Upper lobe of right lung (tissue), 1 donor: ENCODE results near the gene UBE2Q1. TPM values are rescaled to one million over a fixed set of nuclear protein-coding genes. Genes with fewer than 3 reads are reported as not detected.

Experiments used
- ATAC-seq: fragments of 200-7000 bp; cut with Tn5 transposase; one replicate; pipeline ENCODE4 v1.9.1; 2020; ENCODE audit warnings: mild to moderate bottlenecking, moderate library complexity
- DNase-seq: peaks from one replicate; pipeline ENCODE4 v3.0.0-alpha.2; 2020
- H3K27ac ChIP-seq: fragments of 200-600 bp; one replicate; pipeline ENCODE4 v1.8.0; 2022
- H3K27me3 ChIP-seq: fragments of 200-600 bp; one replicate; pipeline ENCODE4 v1.8.0; 2022; ENCODE audit warnings: mild to moderate bottlenecking
- H3K36me3 ChIP-seq: fragments of 200-600 bp; one replicate; pipeline ENCODE4 v1.8.0; 2022
- H3K4me1 ChIP-seq: fragments of 200-600 bp; one replicate; pipeline ENCODE4 v1.8.0; 2022
- H3K4me3 ChIP-seq: fragments of 200-600 bp; one replicate; pipeline ENCODE4 v1.8.0; 2022; ENCODE audit warnings: mild to moderate bottlenecking
- H3K9me3 ChIP-seq: fragments of 200-600 bp; one replicate; pipeline ENCODE4 v1.8.0; 2022
- intact Hi-C: fragments of 100-400 bp; cut with DNase I; formaldehyde crosslinking; loops from one replicate; pipeline ENCODE4 v1.11.0; 2022
- total RNA-seq: library from RNA; stranded (reverse); fragmentation: NEBNext Ultra II Directional; extraction: Animal tissue kit (Norgen Biotek cat#: 25700); gene quantifications from one replicate; pipeline ENCODE4 v1.2.1, GENCODE V29; 2021
- TF ChIP-seq, protein P1 (sequence below): fragments of 200-600 bp; IDR thresholded peaks from one replicate; pipeline ENCODE4 v1.8.0; 2022; ENCODE audit warnings: antibody characterized with exemption
- donor health status: DM: no; HTN: yes; CAD: no; lungs with severe emphysema.

Gene UBE2Q1
- total RNA-seq, 1 donor from 2014 or later, result 93.5 TPM

DNA sequence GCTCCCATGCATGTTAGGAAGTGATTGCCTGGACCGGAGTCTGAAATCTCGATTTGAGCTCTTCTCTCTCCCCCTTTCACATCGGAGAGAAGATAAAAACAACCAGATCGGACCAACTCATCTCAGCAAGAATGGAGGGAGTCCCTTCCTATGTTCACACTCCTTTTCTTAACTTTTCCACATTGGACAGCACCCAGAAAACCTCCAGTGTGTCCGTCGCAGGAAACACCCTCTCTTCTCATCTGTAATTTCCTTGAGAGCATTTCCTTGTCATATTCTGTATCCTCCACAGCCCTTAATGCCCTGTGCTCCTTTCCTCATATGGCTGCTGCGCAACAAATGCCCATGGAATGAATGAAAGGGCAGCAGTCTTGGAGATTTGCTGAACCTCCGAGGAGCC, 57.9 kb downstream of the UBE2Q1 start:
- Histone ChIP-seq H3K27me3 (no peaks in the 10 kb centered on the region), H3K36me3 (peaks cover 11% of the 10 kb centered on the region), H3K4me1 (peaks cover 36% of the 10 kb centered on the region), H3K4me3 (peak overlapping the region; percentile 61), H3K9me3 (no peaks in the 10 kb centered on the region), H3K27ac (peak overlapping the region; percentile 33)
- intact Hi-C loops, result no loop called here
- no peak for DNase-seq
- no peak for ATAC-seq
- TF ChIP-seq, protein P1, sequence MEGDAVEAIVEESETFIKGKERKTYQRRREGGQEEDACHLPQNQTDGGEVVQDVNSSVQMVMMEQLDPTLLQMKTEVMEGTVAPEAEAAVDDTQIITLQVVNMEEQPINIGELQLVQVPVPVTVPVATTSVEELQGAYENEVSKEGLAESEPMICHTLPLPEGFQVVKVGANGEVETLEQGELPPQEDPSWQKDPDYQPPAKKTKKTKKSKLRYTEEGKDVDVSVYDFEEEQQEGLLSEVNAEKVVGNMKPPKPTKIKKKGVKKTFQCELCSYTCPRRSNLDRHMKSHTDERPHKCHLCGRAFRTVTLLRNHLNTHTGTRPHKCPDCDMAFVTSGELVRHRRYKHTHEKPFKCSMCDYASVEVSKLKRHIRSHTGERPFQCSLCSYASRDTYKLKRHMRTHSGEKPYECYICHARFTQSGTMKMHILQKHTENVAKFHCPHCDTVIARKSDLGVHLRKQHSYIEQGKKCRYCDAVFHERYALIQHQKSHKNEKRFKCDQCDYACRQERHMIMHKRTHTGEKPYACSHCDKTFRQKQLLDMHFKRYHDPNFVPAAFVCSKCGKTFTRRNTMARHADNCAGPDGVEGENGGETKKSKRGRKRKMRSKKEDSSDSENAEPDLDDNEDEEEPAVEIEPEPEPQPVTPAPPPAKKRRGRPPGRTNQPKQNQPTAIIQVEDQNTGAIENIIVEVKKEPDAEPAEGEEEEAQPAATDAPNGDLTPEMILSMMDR, result no peak

DNA sequence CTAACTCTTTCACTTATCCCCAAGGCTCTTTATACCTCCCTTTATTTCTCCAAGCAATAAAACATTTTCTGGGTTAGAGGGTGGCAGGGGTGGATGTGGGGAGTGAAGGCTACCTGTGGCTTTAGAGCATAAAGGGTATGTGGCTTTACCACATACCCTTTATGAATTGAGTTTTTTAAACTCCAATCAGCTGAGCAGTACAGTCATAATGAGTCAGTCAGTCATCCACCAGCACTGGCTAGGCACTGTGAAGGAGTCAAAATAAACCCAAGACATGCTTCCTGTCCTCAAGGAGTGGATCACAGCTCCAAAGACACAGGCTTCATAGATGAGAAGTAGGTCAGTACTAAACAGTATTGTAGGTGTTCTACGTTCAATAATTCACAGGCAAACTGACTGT, 59.0 kb downstream of the UBE2Q1 start:
- DNase-seq (no peak), ATAC-seq (no peak)
- intact Hi-C loops, result no loop called here
- Histone ChIP-seq H3K9me3 (no peaks in the 10 kb centered on the region), H3K27ac (no peak overlapping the region), H3K4me3 (peak overlapping the region; percentile 61), H3K36me3 (peaks cover 14% of the 10 kb centered on the region), H3K27me3 (no peaks in the 10 kb centered on the region), H3K4me1 (peaks cover 46% of the 10 kb centered on the region)
- TF ChIP-seq, protein P1, result no peak

Other genes with a start within 250 kb of the UBE2Q1 start
- gene AQP10, start 237.6 kb downstream of the UBE2Q1 start, total RNA-seq, result 0.64 TPM
- gene ATP8B2, start 233.1 kb downstream of the UBE2Q1 start, total RNA-seq, result 35.2 TPM
- gene IL6R, start 153.3 kb downstream of the UBE2Q1 start, total RNA-seq, result 60.2 TPM
- gene TDRD10, start 56.4 kb downstream of the UBE2Q1 start, total RNA-seq, result 21.7 TPM
- gene SHE, start 56.2 kb downstream of the UBE2Q1 start, total RNA-seq, result 48.3 TPM
- gene CHRNB2, start 9.1 kb upstream of the UBE2Q1 start, total RNA-seq, result not detected
- 205 TPM for gene ADAR, start 49.5 kb upstream of the UBE2Q1 start, total RNA-seq